Stimulated activated naive CD8-positive, alpha-beta T cell treated with anti-CD3 and anti-CD28 coated beads, Interleukin-15, amount 100 ng/mL, for 72 hours (primary cell): ENCODE data around the gene ARIH1.
"Not testable (repeated sequence)": the region's sequence is repeated elsewhere in the genome, so short reads cannot be mapped to it uniquely, and the experiment has no call there.

Experiments used
- ATAC-seq: fragments of 150-1000 bp; cut with Tn5 transposase; 2 replicates; pipeline ENCODE4 v1.10.0; 2021; ENCODE audit warnings: mild to moderate bottlenecking, moderate library complexity
- DNase-seq, 2 donors: peaks; one replicate each; pipeline ENCODE4 v3.0.0; 2021 to 2022
- H3K27ac Mint-ChIP-seq, 2 donors: one replicate each; pipeline ENCODE4 v1.8.0; 2022; ENCODE audit warnings: mild to moderate bottlenecking in 2 of 2, mixed read lengths in 2 of 2, moderate library complexity in 2 of 2
- H3K27me3 Mint-ChIP-seq: one replicate; pipeline ENCODE4 v1.8.0; 2022; ENCODE audit warnings: mixed read lengths
- H3K4me1 Mint-ChIP-seq: one replicate; pipeline ENCODE4 v1.8.0; 2022; ENCODE audit warnings: mild to moderate bottlenecking, mixed read lengths
- H3K4me3 Mint-ChIP-seq, 2 donors: one replicate each; pipeline ENCODE4 v1.8.0; 2022; ENCODE audit warnings: mild to moderate bottlenecking in 2 of 2, mixed read lengths in 2 of 2, moderate library complexity in 1 of 2
- H3K9me3 Mint-ChIP-seq, 2 donors: one replicate each; pipeline ENCODE4 v1.8.0; 2022; ENCODE audit warnings: mixed read lengths in 2 of 2

The ARIH1 gene

DNA sequence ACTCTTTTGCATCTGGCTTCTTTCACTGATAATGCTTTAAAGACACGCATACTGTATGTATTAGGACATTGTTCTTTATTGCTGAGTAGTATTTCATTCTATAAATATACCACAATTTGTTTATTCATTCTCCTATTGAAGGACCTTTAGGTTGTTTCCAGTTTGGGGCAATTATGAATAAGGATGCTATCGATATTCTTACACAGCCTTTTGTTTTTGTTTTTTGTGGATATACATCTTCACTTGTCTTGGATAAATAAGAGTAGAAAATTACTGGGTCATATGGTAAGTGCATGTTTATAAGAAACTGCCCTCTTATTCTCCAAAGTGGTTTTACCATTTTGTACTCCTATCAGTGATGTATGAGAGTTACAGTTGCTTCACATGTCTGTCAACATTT, 118.5 kb downstream of the ARIH1 start:
- Mint-ChIP-seq H3K27me3 (no peaks in the 10 kb centered on the region), H3K9me3 (no peaks in the 10 kb centered on the region), H3K4me3 (no peak overlapping the region), H3K4me1 (no peaks in the 10 kb centered on the region), H3K27ac (no peak overlapping the region)
- DNase-seq: no peak
- ATAC-seq: no peak

- Mint-ChIP-seq H3K9me3 (no peaks in the 10 kb centered on the region), H3K27ac (no peak overlapping the region), H3K4me1 (no peaks in the 10 kb centered on the region), H3K4me3 (no peak overlapping the region), H3K27me3 (no peaks in the 10 kb centered on the region)
- DNase-seq (no peak), ATAC-seq (no peak)
Measured at GRCh38 chr15:72593838-72594237, 119.7 kb downstream of the ARIH1 start.

DNA sequence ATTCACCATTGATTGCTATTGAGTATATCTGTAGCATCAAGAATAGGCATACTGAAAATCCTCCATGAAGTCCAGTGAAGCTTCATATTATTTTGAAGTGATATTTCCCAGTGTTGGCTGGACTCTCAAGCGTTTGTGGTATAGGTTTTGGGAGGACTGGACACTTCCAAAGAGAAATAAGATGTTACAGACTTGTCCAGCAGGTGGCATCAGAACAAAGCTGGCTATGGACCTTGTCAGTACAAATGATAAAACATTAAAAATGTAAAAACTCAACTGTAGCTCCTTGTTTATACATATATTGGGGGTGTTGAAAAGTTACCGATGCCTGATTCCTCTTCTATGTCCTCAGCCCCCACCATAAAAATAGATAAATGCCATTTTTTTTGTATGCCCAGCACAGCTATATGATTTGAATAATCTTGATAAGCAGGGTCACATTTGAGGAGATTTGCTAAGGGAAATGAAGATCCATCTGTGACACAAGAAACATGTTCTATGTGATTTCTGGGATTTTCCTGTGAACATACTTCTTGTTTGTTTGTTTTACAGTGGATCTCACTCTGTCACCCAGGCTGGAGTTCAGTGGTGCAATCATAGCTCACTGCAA, 125.8 kb downstream of the ARIH1 start:
- Mint-ChIP-seq H3K27me3 (no peaks in the 10 kb centered on the region), H3K4me1 (no peaks in the 10 kb centered on the region), H3K4me3 (no peak overlapping the region), H3K27ac (no peak overlapping the region), H3K9me3 (no peaks in the 10 kb centered on the region)
- no peak for ATAC-seq
- DNase-seq: no peak

DNA sequence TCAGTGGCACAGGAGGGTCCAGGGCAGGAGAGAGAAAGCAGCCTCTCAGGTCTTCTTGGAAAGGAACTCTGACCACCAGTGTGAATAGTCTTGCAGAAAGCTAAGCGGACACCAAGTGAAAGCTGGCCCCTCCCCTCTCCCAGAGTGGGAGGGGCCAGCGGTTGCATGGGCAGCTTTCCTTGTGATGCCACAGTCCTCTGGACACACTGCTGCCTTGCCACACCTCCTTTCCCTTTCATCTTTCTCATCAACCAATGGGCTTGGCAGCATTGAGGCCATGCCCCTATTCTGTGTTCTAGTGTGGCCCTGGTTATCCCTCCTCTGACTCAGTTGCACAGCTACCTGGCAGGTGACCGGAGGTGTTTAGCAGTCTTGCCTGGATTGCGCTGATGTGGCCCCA, 130.7 kb downstream of the ARIH1 start:
- DNase-seq (no peak), ATAC-seq (no peak)
- no peak overlapping the region for H3K27ac Mint-ChIP-seq
- H3K27me3 Mint-ChIP-seq: no peaks in the 10 kb centered on the region
- H3K4me3 Mint-ChIP-seq: no peak overlapping the region
- H3K4me1 Mint-ChIP-seq: no peaks in the 10 kb centered on the region
- no peaks in the 10 kb centered on the region for H3K9me3 Mint-ChIP-seq

DNA sequence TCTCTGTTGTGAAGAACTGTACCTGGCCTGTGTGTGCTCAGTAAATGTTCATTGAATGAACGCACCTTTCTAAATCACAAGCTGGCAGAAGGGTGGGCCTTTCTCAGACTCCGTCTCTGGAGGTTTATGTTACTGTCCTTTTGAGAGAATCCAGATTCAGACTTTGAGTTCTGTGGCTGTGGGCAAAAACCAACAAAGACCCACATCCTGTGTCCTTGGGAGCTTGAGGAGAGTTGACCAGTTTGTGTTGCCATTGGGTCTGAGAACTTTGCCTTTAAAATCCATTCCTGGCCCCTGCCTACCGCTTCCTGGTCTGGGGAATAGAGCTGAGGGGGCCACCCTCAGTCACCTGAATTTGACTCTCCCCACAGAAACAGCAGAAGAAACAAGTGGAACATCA, 134.0 kb downstream of the ARIH1 start:
- DNase-seq, H3K4me3 Mint-ChIP-seq, H3K27me3 Mint-ChIP-seq, H3K9me3 Mint-ChIP-seq, ATAC-seq, H3K27ac Mint-ChIP-seq, H3K4me1 Mint-ChIP-seq: not testable (repeated sequence)

- no peak for DNase-seq
- H3K4me1 Mint-ChIP-seq: no peaks in the 10 kb centered on the region
- H3K4me3 Mint-ChIP-seq: no peak overlapping the region
- no peaks in the 10 kb centered on the region for H3K9me3 Mint-ChIP-seq
- no peak overlapping the region for H3K27ac Mint-ChIP-seq
- no peaks in the 10 kb centered on the region for H3K27me3 Mint-ChIP-seq
- ATAC-seq: no peak
Measured at GRCh38 chr15:72609862-72610261, 135.7 kb downstream of the ARIH1 start.

DNA sequence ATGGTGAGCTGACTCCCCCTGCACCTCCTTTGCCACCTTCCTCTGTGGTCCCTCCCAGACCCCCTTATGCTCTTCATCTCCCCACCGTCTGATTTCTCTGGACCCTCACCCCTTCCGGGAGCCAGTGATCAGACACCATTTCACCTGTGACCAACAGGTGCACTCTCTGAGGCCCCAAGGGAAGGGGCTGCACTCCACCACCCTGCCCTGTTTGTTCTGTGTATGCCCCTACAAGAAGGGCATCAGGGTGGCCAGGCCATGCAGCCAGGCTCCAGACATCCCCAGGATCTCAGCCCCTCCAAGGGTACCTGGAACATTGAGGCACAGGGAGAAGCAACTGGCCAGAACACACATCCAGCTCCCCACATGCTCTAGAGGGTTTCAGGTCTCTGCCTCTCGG, 138.2 kb downstream of the ARIH1 start:
- not testable (repeated sequence) for H3K9me3 Mint-ChIP-seq, ATAC-seq, H3K27ac Mint-ChIP-seq, DNase-seq, H3K27me3 Mint-ChIP-seq, H3K4me3 Mint-ChIP-seq, H3K4me1 Mint-ChIP-seq

DNA sequence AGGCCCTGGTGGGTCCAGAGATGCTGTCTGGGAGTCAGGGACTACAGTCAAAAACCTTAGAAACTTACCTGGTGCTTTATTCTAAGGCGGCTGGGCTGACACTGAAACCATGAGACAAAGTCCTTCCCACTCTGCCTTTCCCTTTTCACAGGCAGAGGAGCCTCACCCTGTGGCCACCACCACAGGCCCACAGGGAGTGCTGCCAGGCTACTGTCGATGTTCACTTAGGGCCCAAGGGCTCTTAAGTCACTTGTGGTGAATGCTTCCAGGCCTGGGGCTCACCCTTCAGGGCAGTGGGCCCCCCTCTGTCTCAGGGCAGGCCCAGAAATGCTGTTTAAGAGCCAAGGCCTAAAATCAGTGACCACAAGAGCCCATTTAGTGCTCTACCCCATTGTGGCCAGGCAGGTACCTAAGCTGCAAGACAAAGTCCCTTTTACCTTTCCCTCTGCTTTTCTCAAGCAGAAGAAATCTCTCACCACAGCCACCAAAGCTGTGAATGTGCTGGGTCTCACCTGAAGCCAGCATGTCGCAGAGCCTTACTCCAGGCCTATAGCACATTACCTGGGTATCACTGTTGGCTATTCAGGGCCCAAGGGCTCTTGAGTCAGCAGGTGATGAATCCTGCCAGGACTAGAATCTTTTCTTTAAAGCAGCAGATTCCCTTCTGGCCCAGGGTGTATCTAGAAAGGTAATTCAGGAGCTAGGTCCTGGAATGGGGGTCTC, 140.8 kb downstream of the ARIH1 start:
- Mint-ChIP-seq H3K27ac (no peak overlapping the region), H3K9me3 (no peaks in the 10 kb centered on the region), H3K4me3 (no peak overlapping the region), H3K4me1 (peaks cover 10% of the 10 kb centered on the region), H3K27me3 (no peaks in the 10 kb centered on the region)
- no peak for DNase-seq
- ATAC-seq: no peak

- not testable (repeated sequence) for H3K9me3 Mint-ChIP-seq, H3K4me3 Mint-ChIP-seq, H3K27me3 Mint-ChIP-seq, H3K27ac Mint-ChIP-seq, ATAC-seq, DNase-seq, H3K4me1 Mint-ChIP-seq
Measured at GRCh38 chr15:72615533-72616233, 141.6 kb downstream of the ARIH1 start.

- ATAC-seq (no peak), DNase-seq (no peak)
- Mint-ChIP-seq H3K27ac (peak overlapping the region in 1 of 2 donors; percentile 19), H3K4me3 (no peak overlapping the region), H3K4me1 (peaks cover 10% of the 10 kb centered on the region), H3K27me3 (no peaks in the 10 kb centered on the region), H3K9me3 (no peaks in the 10 kb centered on the region)
Measured at GRCh38 chr15:72616491-72617210, 142.5 kb downstream of the ARIH1 start.

GRCh38 chr15:72623854-72624253, 149.7 kb downstream of the ARIH1 start:
- H3K27me3 Mint-ChIP-seq, H3K4me1 Mint-ChIP-seq, H3K9me3 Mint-ChIP-seq, ATAC-seq, H3K4me3 Mint-ChIP-seq, H3K27ac Mint-ChIP-seq, DNase-seq: not testable (repeated sequence)

- H3K4me1 Mint-ChIP-seq, DNase-seq, H3K4me3 Mint-ChIP-seq, H3K27ac Mint-ChIP-seq, H3K9me3 Mint-ChIP-seq, ATAC-seq, H3K27me3 Mint-ChIP-seq: not testable (repeated sequence)
Measured at GRCh38 chr15:72626153-72626552, 152.0 kb downstream of the ARIH1 start.

- not testable (repeated sequence) for H3K27ac Mint-ChIP-seq, H3K4me3 Mint-ChIP-seq
Measured at GRCh38 chr15:72628249-72629067, 154.3 kb downstream of the ARIH1 start.

GRCh38 chr15:72629068-72629570, 155.0 kb downstream of the ARIH1 start:
- not testable (repeated sequence) for ATAC-seq, H3K9me3 Mint-ChIP-seq, H3K4me3 Mint-ChIP-seq, H3K27me3 Mint-ChIP-seq, DNase-seq, H3K4me1 Mint-ChIP-seq
- peak overlapping the region in 1 of 2 donors; percentile 72 for H3K27ac Mint-ChIP-seq

More at GRCh38 chr15:72628249-72629067, 154.3 kb downstream of the ARIH1 start:
- H3K4me1 Mint-ChIP-seq, DNase-seq, H3K9me3 Mint-ChIP-seq, H3K27me3 Mint-ChIP-seq: not testable (repeated sequence)
- ATAC-seq: peak; percentile 49
